ENCODE data around the gene NIPA2. TPM values are rescaled to one million over a fixed set of nuclear protein-coding genes. Genes with fewer than 3 reads are reported as not detected.

Gene NIPA2
- total RNA-seq, 2 donors from 2014 or later = 72.2 to 99.5 TPM

DNA sequence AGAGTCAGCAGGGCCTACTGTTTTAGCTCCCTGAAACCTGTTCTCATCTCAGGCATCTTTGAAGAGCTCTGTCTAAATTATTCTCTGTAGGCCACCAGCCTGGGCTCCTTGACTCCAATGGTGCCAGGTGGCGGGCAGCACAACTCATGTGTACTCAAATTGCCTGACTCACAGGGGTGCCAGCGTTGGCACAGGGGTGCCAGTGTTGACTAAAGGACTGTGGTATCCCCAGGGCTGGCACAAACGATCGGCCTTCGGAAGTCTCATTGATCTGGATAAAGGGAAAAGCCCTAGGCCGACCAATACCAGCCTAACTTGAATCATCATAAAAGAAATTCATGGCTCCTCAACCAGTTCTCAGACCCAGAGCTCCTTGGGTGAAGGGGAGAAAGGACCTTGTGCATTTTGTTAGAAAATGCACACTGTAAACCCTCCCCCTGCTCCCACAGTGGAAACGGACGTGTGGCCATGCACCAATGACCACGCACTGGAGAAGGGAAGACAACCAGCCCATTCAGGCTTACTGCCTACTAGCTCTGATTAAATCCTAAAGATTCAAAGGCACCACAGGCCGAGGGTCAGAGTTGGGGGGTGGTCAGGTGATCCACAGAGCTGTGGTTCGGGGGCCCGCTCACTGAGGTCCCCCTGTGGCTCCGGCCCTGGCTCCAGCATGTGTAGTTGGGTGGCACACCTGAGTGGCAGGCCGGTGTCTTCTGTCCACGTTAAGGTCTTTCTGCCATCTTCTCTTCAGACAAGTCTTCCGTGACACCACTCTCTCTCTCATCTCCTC is 68.9 kb downstream of the NIPA2 start:
- TF ChIP-seq, protein P1, sequence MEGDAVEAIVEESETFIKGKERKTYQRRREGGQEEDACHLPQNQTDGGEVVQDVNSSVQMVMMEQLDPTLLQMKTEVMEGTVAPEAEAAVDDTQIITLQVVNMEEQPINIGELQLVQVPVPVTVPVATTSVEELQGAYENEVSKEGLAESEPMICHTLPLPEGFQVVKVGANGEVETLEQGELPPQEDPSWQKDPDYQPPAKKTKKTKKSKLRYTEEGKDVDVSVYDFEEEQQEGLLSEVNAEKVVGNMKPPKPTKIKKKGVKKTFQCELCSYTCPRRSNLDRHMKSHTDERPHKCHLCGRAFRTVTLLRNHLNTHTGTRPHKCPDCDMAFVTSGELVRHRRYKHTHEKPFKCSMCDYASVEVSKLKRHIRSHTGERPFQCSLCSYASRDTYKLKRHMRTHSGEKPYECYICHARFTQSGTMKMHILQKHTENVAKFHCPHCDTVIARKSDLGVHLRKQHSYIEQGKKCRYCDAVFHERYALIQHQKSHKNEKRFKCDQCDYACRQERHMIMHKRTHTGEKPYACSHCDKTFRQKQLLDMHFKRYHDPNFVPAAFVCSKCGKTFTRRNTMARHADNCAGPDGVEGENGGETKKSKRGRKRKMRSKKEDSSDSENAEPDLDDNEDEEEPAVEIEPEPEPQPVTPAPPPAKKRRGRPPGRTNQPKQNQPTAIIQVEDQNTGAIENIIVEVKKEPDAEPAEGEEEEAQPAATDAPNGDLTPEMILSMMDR (IDR thresholded peaks at IDR 0.05) = no peak
- intact Hi-C loops (cut with DNase I) = no loop called here
- H3K36me3 ChIP-seq = peaks cover 11% of the 10 kb centered on the region
- H3K27ac ChIP-seq = no peak overlapping the region
- no peaks in the 10 kb centered on the region for H3K4me1 ChIP-seq
- no peak overlapping the region for H3K4me3 ChIP-seq
- H3K9ac ChIP-seq (ENCODE audit: low read depth in 2 of 2, low read length in 2 of 2) = no peak overlapping the region
- H3K27me3 ChIP-seq = no peaks in the 10 kb centered on the region
- no peak for DNase-seq
- no peaks in the 10 kb centered on the region for H3K9me3 ChIP-seq

DNA sequence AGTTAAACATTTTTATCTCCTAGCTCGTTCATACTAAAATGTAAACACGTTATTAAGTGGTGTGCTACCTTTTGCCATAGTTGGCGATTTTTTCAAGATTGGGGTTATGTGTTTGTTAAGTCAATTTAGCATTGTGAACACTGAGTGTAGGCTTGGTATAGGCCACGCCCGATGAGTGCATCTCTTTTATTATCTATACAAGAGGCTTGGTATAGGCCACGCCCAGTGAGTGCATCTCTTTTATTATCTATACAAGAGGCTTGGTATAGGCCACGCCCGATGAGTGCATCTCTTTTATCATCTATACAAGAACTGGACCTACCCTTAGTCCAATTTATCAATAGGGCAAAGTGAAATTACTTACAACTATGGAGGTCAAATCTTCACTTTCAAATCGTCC is 70.4 kb downstream of the NIPA2 start:
- DNase-seq = no peak
- intact Hi-C loops (cut with DNase I) = no loop called here
- no peak overlapping the region for H3K27ac ChIP-seq
- H3K4me1 ChIP-seq = no peaks in the 10 kb centered on the region
- H3K9ac ChIP-seq (ENCODE audit: low read depth in 2 of 2, low read length in 2 of 2) = no peak overlapping the region
- TF ChIP-seq, protein P1 (IDR thresholded peaks at IDR 0.05) = no peak
- H3K36me3 ChIP-seq = peaks cover 6% of the 10 kb centered on the region
- H3K9me3 ChIP-seq = no peaks in the 10 kb centered on the region
- H3K4me3 ChIP-seq = no peak overlapping the region
- no peaks in the 10 kb centered on the region for H3K27me3 ChIP-seq

DNA sequence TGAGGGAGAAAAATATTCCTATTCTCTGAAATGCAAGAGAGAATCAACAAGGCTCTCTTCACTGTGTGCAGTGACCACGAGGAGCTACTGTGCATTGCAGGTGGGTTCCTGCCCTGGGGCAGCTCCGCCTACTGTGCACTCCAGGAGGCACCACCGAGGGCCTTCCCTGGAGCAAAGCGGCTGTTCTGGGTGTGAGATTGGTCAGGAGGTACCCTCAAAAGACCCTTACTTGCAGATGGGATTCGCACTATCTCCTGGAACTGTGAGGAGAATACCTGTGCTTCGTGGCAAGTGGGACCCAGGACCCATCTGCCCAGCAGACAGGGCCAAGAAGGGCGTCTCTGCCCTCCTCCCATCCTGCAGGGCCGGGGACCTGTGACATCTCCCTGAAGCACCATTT is 72.8 kb downstream of the NIPA2 start:
- Histone ChIP-seq H3K9ac (ENCODE audit: low read depth in 2 of 2, low read length in 2 of 2) (no peak overlapping the region), H3K4me1 (no peaks in the 10 kb centered on the region), H3K4me3 (no peak overlapping the region), H3K27ac (no peak overlapping the region), H3K27me3 (no peaks in the 10 kb centered on the region), H3K9me3 (no peaks in the 10 kb centered on the region), H3K36me3 (peaks cover 6% of the 10 kb centered on the region)
- TF ChIP-seq, protein P1 (IDR thresholded peaks at IDR 0.05) = no peak
- DNase-seq = no peak
- intact Hi-C loops (cut with DNase I) = no loop called here

DNA sequence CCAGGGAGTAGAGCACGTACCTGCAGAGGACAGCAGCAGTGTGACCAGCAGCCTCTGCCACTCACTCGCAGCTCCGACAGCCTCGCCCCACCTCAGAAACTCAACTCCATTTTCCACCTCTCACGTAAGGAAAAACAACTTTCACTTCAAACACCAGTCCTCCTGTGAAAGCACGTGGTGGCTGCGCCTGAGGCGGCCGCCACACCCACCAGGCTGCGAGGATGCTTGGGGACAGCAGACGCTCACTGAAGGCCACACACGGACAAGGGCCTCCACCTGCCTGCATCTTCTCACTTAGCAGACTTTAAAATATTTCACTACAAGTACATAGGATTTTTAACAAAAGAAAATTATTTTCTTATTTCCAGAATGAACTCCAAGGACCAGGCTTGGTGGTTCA is 73.8 kb downstream of the NIPA2 start:
- TF ChIP-seq, protein P1 (IDR thresholded peaks at IDR 0.05) = no peak
- H3K9me3 ChIP-seq = no peaks in the 10 kb centered on the region
- H3K9ac ChIP-seq (ENCODE audit: low read depth in 2 of 2, low read length in 2 of 2) = no peak overlapping the region
- H3K36me3 ChIP-seq = peaks cover 6% of the 10 kb centered on the region
- no peak overlapping the region for H3K27ac ChIP-seq
- intact Hi-C loops (cut with DNase I) = no loop called here
- no peaks in the 10 kb centered on the region for H3K27me3 ChIP-seq
- H3K4me3 ChIP-seq = no peak overlapping the region
- DNase-seq = no peak
- no peaks in the 10 kb centered on the region for H3K4me1 ChIP-seq

DNA sequence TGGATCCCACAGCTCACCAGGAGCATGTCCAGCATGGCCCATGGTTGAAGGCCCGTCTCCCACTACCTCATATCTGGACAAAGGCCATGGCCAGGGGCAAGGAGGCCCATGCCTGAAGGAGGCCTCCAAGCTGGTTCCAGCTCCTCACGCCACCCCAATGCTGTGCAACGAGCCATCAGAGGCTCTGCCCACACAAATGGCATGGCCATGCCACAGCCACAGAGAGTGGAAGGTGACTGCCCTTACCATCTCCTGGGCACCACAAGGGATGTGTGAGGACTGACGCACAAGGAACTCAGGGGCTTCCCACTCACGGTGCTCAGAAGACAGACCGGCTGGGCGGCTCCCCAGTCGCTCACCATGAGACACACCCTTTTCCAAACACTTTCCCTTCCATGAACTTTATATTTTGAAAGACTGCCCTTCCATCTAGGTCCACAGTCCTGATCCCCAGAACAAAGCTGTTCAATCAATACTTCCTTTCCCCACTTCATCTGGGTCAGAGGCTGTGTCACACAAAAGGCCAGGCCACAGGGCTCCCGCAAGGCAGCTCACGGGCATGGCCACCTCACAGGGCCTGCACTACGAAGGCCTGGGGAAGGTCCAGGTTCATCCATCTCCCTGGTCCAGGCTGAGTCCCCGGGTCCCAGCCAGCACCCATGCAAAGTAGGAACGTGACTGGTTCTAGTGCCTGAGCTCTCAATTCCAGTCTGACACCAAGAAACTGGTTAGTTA is 75.3 kb downstream of the NIPA2 start:
- no peaks in the 10 kb centered on the region for H3K27me3 ChIP-seq
- H3K4me3 ChIP-seq = no peak overlapping the region
- no peak for DNase-seq
- H3K9me3 ChIP-seq = no peaks in the 10 kb centered on the region
- intact Hi-C loops (cut with DNase I) = no loop called here
- H3K4me1 ChIP-seq = no peaks in the 10 kb centered on the region
- H3K27ac ChIP-seq = no peak overlapping the region
- no peak overlapping the region for H3K9ac ChIP-seq (ENCODE audit: low read depth in 2 of 2, low read length in 2 of 2)
- peaks cover 8% of the 10 kb centered on the region for H3K36me3 ChIP-seq
- TF ChIP-seq, protein P1 (IDR thresholded peaks at IDR 0.05) = no peak
